Loucy (cell line): ENCODE data around the gene CNTNAP2.

Source experiments
- H2AFZ ChIP-seq: fragments of 200-600 bp; sonication (generic); 2 replicates; pipeline ENCODE4 v1.6.0; 2016; ENCODE audit warnings: antibody characterized with exemption, mild to moderate bottlenecking, low read length, moderate library complexity
- H3F3A ChIP-seq: fragments of 200-600 bp; 2 replicates; pipeline ENCODE4 v1.6.0; 2016; ENCODE audit warnings: antibody characterized with exemption, low read depth, mild to moderate bottlenecking
- H3K27me3 ChIP-seq: fragments of 200-600 bp; sonication (generic); 2 replicates; pipeline ENCODE4 v1.6.1; 2014; ENCODE audit warnings: low read length, mild to moderate bottlenecking; ENCODE audit not compliant: insufficient read depth, poor library complexity, severe bottlenecking
- H3K36me3 ChIP-seq: fragments of 200-600 bp; sonication (generic); 2 replicates; pipeline ENCODE4 v1.6.1; 2016; ENCODE audit warnings: low read length; ENCODE audit not compliant: insufficient read depth
- H3K4me1 ChIP-seq: fragments of 200-600 bp; sonication (generic); 2 replicates; pipeline ENCODE4 v1.5.1; 2014; ENCODE audit warnings: low read length, mild to moderate bottlenecking; ENCODE audit not compliant: insufficient read depth, poor library complexity, severe bottlenecking
- H3K4me2 ChIP-seq: fragments of 200-600 bp; sonication (generic); 2 replicates; pipeline ENCODE4 v1.6.0; 2014; ENCODE audit warnings: antibody characterized with exemption, low read length, low read depth, mild to moderate bottlenecking; ENCODE audit not compliant: poor library complexity, severe bottlenecking
- H3K4me3 ChIP-seq: fragments of 200-600 bp; sonication (generic); 2 replicates; pipeline ENCODE4 v1.5.1; 2014; ENCODE audit warnings: low read length, mild to moderate bottlenecking, mixed read lengths; ENCODE audit not compliant: poor library complexity, severe bottlenecking
- H3K79me2 ChIP-seq: fragments of 200-600 bp; sonication (generic); 2 replicates; pipeline ENCODE4 v1.6.1; 2014; ENCODE audit warnings: low read length; ENCODE audit not compliant: insufficient read depth
- H3K9ac ChIP-seq: fragments of 200-600 bp; sonication (generic); 2 replicates; pipeline ENCODE4 v1.6.0; 2014; ENCODE audit warnings: mild to moderate bottlenecking, low read depth, low read length, moderate library complexity; ENCODE audit not compliant: poor library complexity, severe bottlenecking
- H3K9me2 ChIP-seq: fragments of 200-600 bp; sonication (generic); replicated peaks from 2 replicates; pipeline ENCODE4 v1.6.1; 2016; ENCODE audit warnings: low read depth, low read length, mixed read lengths
- H3K9me3 ChIP-seq: fragments of 200-600 bp; sonication (generic); 2 replicates; pipeline ENCODE4 v1.6.1; 2014; ENCODE audit warnings: mild to moderate bottlenecking, antibody characterized with exemption, low read length, low read depth; ENCODE audit not compliant: insufficient read depth
- H4K20me1 ChIP-seq: fragments of 200-600 bp; sonication (generic); 2 replicates; pipeline ENCODE4 v1.6.0; 2014; ENCODE audit warnings: antibody characterized with exemption, low read length, mild to moderate bottlenecking; ENCODE audit not compliant: insufficient read depth, poor library complexity, severe bottlenecking
- CTCF ChIP-seq: fragments of 200-600 bp; sonication (generic); conservative IDR thresholded peaks from 2 replicates; pipeline ENCODE4 v1.5.1; 2014; ENCODE audit warnings: mild to moderate bottlenecking, antibody characterized with exemption, low read length
- EZH2phosphoT487 ChIP-seq: fragments of 200-600 bp; IDR thresholded peaks from 2 replicates; pipeline ENCODE4 v1.6.1; 2018; ENCODE audit warnings: antibody characterized with exemption, mild to moderate bottlenecking, moderate library complexity, borderline replicate concordance

Gene CNTNAP2

GRCh38 chr7:147012666-147013065 lies 896.1 kb downstream of the CNTNAP2 start:
- Histone ChIP-seq H3K4me2 (no peak overlapping the region), H3K79me2 (no peaks in the 10 kb centered on the region), H3F3A (no peaks in the 10 kb centered on the region), H2AFZ (no peak overlapping the region), H4K20me1 (no peaks in the 10 kb centered on the region), H3K27me3 (no peaks in the 10 kb centered on the region), H3K9ac (no peak overlapping the region), H3K9me2 (no peaks in the 10 kb centered on the region), H3K9me3 (no peaks in the 10 kb centered on the region), H3K4me3 (no peak overlapping the region), H3K4me1 (no peaks in the 10 kb centered on the region), H3K36me3 (no peaks in the 10 kb centered on the region)
- no peak for TF ChIP-seq CTCF
- TF ChIP-seq EZH2phosphoT487: no peak

- Histone ChIP-seq H3K27me3 (no peaks in the 10 kb centered on the region), H3K4me2 (no peak overlapping the region), H3K4me3 (no peak overlapping the region), H2AFZ (no peak overlapping the region), H3K79me2 (no peaks in the 10 kb centered on the region), H4K20me1 (no peaks in the 10 kb centered on the region), H3K4me1 (no peaks in the 10 kb centered on the region), H3K9me3 (no peaks in the 10 kb centered on the region), H3K9me2 (no peaks in the 10 kb centered on the region), H3K9ac (no peak overlapping the region), H3F3A (no peaks in the 10 kb centered on the region), H3K36me3 (no peaks in the 10 kb centered on the region)
- no peak for TF ChIP-seq EZH2phosphoT487
- TF ChIP-seq CTCF: no peak
These were observed 897.2 kb downstream of the CNTNAP2 start for GRCh38 chr7:147013825-147014224.

- Histone ChIP-seq H3K4me1 (no peaks in the 10 kb centered on the region), H3F3A (no peaks in the 10 kb centered on the region), H3K9ac (no peak overlapping the region), H2AFZ (no peak overlapping the region), H3K9me2 (no peaks in the 10 kb centered on the region), H3K4me3 (no peak overlapping the region), H4K20me1 (no peaks in the 10 kb centered on the region), H3K27me3 (no peaks in the 10 kb centered on the region), H3K4me2 (no peak overlapping the region), H3K9me3 (no peaks in the 10 kb centered on the region), H3K36me3 (no peaks in the 10 kb centered on the region), H3K79me2 (no peaks in the 10 kb centered on the region)
- TF ChIP-seq EZH2phosphoT487: no peak
- TF ChIP-seq CTCF: no peak
These were observed 897.8 kb downstream of the CNTNAP2 start for GRCh38 chr7:147014286-147014955.
